ENCODE data around the gene CDT1. TPM values are rescaled to one million over a fixed set of nuclear protein-coding genes. Genes with fewer than 3 reads are reported as not detected.

Gene CDT1
- total RNA-seq, 1 experiment from 2014 or later, result 160 TPM

DNA sequence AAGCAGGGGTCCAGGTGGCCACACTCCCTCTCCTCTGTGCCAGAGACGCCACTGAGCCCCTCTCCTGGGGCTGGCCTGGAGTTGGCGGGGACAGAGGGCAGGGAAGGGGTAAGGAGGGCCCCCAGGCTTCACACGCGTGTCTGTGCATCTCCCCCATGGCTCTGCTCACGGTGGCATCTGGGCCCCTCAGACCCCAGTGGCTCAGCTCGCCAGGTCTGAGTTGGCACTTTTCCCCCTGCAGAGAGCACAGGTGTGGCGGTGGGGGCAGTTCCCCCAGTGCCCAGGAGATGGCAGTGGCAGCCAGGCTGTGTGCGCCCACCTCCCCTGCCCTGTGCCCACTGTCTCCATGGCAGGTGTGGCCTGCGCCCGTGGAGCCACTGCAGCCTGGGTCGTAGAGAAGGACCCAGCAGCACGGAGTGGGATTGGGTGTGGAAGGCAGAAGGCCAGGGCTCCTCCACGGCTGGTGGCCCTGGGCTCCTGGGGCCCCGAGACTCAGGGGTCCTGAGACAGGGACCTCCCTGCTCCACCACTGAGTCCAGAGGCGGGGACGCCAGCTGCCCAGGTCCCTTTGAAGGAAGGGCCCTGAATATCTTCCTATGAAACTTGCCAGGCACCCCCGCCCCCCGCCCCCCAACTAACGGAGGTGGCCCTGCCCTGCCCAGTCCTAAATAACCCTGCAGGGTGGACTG is 12.5 kb downstream of the CDT1 start:
- Histone ChIP-seq H3K4me3 (replicated peaks in 1 of 2; ENCODE audit: low read depth in 1 of 2, low read length in 2 of 2) (no peak overlapping the region), H3K9me2 (ENCODE audit: insufficient read depth) (no peaks in the 10 kb centered on the region), H3K27me3 (ENCODE audit: insufficient read depth, low read length) (no peaks in the 10 kb centered on the region), H3K79me2 (ENCODE audit: insufficient read depth, low read length) (peaks cover 2% of the 10 kb centered on the region; the same call in 1 of the 2 replicates), H2AFZ (ENCODE audit: low read depth, low read length, poor library complexity, severe bottlenecking) (no peak overlapping the region), H3K4me1 (ENCODE audit: control insufficient read depth in 1 of 2, insufficient read depth in 2 of 2, low read length in 2 of 2) (peaks cover 11 to 31% of the 10 kb centered on the region in 2 experiments), H3K9ac (ENCODE audit: low read length) (no peak overlapping the region), H3K36me3 (ENCODE audit: control insufficient read depth in 1 of 2, insufficient read depth in 2 of 2, low read length in 2 of 2) (no peaks in the 10 kb centered on the region), H3K4me2 (ENCODE audit: low read length) (no peak overlapping the region), H4K20me1 (ENCODE audit: insufficient read depth) (no peaks in the 10 kb centered on the region), H3K27ac (ENCODE audit: low read depth, low read length) (no peak overlapping the region), H3K9me3 (ENCODE audit: control insufficient read depth in 1 of 2, insufficient read depth in 1 of 2, low read depth in 1 of 2, low read length in 2 of 2) (no peaks in the 10 kb centered on the region)
- ATAC-seq, result peak; percentile 36
- ChIA-PET POLR2A (no interaction called here), RAD21 (ENCODE audit: low non-redundant PET in 1 of 2, low total read pairs in 2 of 2, uncharacterized antibody in 2 of 2, unreplicated experiment in 2 of 2) (interaction anchor here in 1 of 2 experiments (1.2 kb wide), 1 partner anchor 351 kb away, joined by 3 read pairs; no protein-coding TSS in a partner anchor), CTCF (interaction anchor here (0.7 to 1.6 kb wide), 6 partner anchors 13 to 400 kb away, joined by 3 to 11 read pairs (median 3); no protein-coding TSS in a partner anchor)
- TF ChIP-seq, protein P1, sequence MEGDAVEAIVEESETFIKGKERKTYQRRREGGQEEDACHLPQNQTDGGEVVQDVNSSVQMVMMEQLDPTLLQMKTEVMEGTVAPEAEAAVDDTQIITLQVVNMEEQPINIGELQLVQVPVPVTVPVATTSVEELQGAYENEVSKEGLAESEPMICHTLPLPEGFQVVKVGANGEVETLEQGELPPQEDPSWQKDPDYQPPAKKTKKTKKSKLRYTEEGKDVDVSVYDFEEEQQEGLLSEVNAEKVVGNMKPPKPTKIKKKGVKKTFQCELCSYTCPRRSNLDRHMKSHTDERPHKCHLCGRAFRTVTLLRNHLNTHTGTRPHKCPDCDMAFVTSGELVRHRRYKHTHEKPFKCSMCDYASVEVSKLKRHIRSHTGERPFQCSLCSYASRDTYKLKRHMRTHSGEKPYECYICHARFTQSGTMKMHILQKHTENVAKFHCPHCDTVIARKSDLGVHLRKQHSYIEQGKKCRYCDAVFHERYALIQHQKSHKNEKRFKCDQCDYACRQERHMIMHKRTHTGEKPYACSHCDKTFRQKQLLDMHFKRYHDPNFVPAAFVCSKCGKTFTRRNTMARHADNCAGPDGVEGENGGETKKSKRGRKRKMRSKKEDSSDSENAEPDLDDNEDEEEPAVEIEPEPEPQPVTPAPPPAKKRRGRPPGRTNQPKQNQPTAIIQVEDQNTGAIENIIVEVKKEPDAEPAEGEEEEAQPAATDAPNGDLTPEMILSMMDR (IDR thresholded peaks at IDR 0.05 in 2 of 3, conservative IDR thresholded peaks at IDR 0.05 in 1 of 3; ENCODE audit: borderline replicate concordance in 1 of 3, insufficient read depth in 1 of 3, low read depth in 2 of 3, low read length in 2 of 3), result peak in 2 of 3 experiments; percentile 99; a peak in 4 of 6 replicates
- no peak for TF ChIP-seq FOSL1 (IDR thresholded peaks at IDR 0.05; ENCODE audit: low read depth)
- DNase-seq (ENCODE audit: low read depth, low spot score), result no peak
- no TSS peak for BruUV-seq (replicated peaks)
- intact Hi-C loops (cut with micrococcal nuclease), result loop anchor here (1.0 to 10.0 kb wide), 4 partner anchors 41 to 749 kb away; partner anchors contain the start of genes RPL13 and TRAPPC2L

DNA sequence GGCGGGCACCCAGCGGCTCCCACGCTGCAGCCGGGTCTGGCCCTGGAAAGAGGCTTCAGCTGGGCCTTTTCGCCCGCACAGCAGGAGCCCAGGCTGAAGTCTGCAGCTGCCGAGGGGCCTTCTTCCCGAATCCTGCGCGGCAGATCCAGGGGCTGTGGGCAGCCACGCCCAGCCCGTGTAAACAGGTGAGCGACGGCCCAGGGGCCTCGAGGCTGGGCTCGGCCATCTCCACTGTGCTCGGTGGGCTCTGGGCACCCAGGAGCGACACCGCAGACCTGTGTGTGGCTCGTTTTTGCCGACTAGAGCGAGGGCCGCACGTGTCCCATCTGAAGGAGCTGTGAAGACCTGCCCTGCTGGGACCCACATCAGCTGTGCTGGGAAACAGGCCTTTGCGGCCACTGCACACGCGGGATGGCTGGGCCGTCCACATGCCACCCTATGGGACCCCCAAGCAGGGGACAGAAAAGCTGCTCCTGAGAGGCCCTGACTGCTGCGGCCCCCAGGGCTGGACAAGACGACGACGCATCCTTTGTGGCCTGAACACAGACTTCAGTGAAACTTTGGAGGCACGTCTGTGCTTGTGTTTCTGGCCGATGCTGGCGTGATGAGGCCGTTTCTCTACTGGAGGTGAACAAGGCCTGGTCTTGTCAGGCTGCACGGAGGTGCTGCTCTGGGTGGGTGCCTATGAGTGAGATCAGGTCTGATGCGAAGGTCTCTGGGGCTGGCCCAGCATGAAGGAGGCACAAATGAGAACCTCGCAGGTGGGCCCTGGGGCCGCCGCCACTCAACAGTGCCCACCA is 13.3 kb downstream of the CDT1 start:
- intact Hi-C loops (cut with micrococcal nuclease), result loop anchor here (1.0 to 10.0 kb wide), 4 partner anchors 40 to 748 kb away; partner anchors contain the start of genes RPL13 and TRAPPC2L
- POLR2A ChIA-PET, result no interaction called here
- RAD21 ChIA-PET (ENCODE audit: low non-redundant PET in 1 of 2, low total read pairs in 2 of 2, uncharacterized antibody in 2 of 2, unreplicated experiment in 2 of 2), result no interaction called here
- Histone ChIP-seq H3K79me2 (ENCODE audit: insufficient read depth, low read length) (no peaks in the 10 kb centered on the region), H3K4me2 (ENCODE audit: low read length) (no peak overlapping the region), H4K20me1 (ENCODE audit: insufficient read depth) (no peaks in the 10 kb centered on the region), H3K9ac (ENCODE audit: low read length) (no peak overlapping the region), H3K4me1 (ENCODE audit: control insufficient read depth in 1 of 2, insufficient read depth in 2 of 2, low read length in 2 of 2) (peaks cover 11 to 29% of the 10 kb centered on the region in 2 experiments), H3K27me3 (ENCODE audit: insufficient read depth, low read length) (no peaks in the 10 kb centered on the region), H3K4me3 (replicated peaks in 1 of 2; ENCODE audit: low read depth in 1 of 2, low read length in 2 of 2) (no peak overlapping the region), H3K9me3 (ENCODE audit: control insufficient read depth in 1 of 2, insufficient read depth in 1 of 2, low read depth in 1 of 2, low read length in 2 of 2) (no peaks in the 10 kb centered on the region), H3K27ac (ENCODE audit: low read depth, low read length) (no peak overlapping the region), H3K36me3 (ENCODE audit: control insufficient read depth in 1 of 2, insufficient read depth in 2 of 2, low read length in 2 of 2) (no peaks in the 10 kb centered on the region), H2AFZ (ENCODE audit: low read depth, low read length, poor library complexity, severe bottlenecking) (no peak overlapping the region), H3K9me2 (ENCODE audit: insufficient read depth) (no peaks in the 10 kb centered on the region)
- no peak for ATAC-seq
- TF ChIP-seq, protein P2, sequence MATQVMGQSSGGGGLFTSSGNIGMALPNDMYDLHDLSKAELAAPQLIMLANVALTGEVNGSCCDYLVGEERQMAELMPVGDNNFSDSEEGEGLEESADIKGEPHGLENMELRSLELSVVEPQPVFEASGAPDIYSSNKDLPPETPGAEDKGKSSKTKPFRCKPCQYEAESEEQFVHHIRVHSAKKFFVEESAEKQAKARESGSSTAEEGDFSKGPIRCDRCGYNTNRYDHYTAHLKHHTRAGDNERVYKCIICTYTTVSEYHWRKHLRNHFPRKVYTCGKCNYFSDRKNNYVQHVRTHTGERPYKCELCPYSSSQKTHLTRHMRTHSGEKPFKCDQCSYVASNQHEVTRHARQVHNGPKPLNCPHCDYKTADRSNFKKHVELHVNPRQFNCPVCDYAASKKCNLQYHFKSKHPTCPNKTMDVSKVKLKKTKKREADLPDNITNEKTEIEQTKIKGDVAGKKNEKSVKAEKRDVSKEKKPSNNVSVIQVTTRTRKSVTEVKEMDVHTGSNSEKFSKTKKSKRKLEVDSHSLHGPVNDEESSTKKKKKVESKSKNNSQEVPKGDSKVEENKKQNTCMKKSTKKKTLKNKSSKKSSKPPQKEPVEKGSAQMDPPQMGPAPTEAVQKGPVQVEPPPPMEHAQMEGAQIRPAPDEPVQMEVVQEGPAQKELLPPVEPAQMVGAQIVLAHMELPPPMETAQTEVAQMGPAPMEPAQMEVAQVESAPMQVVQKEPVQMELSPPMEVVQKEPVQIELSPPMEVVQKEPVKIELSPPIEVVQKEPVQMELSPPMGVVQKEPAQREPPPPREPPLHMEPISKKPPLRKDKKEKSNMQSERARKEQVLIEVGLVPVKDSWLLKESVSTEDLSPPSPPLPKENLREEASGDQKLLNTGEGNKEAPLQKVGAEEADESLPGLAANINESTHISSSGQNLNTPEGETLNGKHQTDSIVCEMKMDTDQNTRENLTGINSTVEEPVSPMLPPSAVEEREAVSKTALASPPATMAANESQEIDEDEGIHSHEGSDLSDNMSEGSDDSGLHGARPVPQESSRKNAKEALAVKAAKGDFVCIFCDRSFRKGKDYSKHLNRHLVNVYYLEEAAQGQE (IDR thresholded peaks at IDR 0.05; ENCODE audit: low read depth), result no peak
- TF ChIP-seq SIN3A (IDR thresholded peaks at IDR 0.05; ENCODE audit: low read depth) (no peak), ZFX (IDR thresholded peaks at IDR 0.05) (no peak)
- CTCF ChIA-PET, result interaction anchor here (2.4 kb wide), 1 partner anchor 40 kb away, joined by 9 read pairs; the partner anchor contains the start of genes GALNS and TRAPPC2L
- DNase-seq (ENCODE audit: low read depth, low spot score), result no peak
- BruUV-seq (replicated peaks), result no TSS peak
